ENCODE measurements around the gene CROCC. TPM values are rescaled to one million over a fixed set of nuclear protein-coding genes. Genes with fewer than 3 reads are reported as not detected.
"Not testable (repeated sequence)": the region's sequence is repeated elsewhere in the genome, so short reads cannot be mapped to it uniquely, and the experiment has no call there.

CROCC gene
- total RNA-seq, 6 experiments from 2014 or later = 6.5 to 12.7 (median 9.4) TPM

DNA sequence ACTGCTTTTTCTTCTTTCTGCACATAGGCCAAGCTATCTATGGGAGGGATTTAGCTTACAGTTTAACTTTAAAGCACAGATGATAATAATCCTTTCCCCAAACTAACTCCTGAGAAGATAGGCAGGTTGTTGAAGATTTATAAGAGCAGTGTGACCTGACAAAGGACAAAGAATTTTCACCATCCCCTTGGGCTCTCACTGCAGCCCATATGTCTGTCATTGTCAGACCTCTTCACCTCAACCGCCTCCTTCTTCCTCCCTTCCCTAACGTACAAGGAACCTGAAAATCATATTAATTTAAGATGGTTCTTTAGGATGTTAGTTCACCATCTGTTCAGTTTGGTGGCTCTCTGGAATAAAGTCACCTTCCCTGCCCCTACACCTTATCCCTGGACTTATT lies 21.0 kb upstream of the CROCC start:
- Histone ChIP-seq H3K36me3 (no peaks in the 10 kb centered on the region), H3K4me3 (no peak overlapping the region), H3K27me3 (no peaks in the 10 kb centered on the region), H3K4me1 (peaks cover 0 to 3% (median 0%) of the 10 kb centered on the region in 4 donors), H3K27ac (no peak overlapping the region), H3K9me3 (no peaks in the 10 kb centered on the region)
- ATAC-seq = no peak
- WGBS (ENCODE audit: insufficient coverage, low coverage, low lambda C conversion rate, missing lambda C conversion rate) = 50% methylated on average over 2 of the region's 2 CpGs
- intact Hi-C loops (cut with DNase I) = no loop called here
- TF ChIP-seq, protein P1, sequence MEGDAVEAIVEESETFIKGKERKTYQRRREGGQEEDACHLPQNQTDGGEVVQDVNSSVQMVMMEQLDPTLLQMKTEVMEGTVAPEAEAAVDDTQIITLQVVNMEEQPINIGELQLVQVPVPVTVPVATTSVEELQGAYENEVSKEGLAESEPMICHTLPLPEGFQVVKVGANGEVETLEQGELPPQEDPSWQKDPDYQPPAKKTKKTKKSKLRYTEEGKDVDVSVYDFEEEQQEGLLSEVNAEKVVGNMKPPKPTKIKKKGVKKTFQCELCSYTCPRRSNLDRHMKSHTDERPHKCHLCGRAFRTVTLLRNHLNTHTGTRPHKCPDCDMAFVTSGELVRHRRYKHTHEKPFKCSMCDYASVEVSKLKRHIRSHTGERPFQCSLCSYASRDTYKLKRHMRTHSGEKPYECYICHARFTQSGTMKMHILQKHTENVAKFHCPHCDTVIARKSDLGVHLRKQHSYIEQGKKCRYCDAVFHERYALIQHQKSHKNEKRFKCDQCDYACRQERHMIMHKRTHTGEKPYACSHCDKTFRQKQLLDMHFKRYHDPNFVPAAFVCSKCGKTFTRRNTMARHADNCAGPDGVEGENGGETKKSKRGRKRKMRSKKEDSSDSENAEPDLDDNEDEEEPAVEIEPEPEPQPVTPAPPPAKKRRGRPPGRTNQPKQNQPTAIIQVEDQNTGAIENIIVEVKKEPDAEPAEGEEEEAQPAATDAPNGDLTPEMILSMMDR (IDR thresholded peaks at IDR 0.05) = peak in 1 of 4 donors; percentile 15
- no peak for TF ChIP-seq POLR2A (IDR thresholded peaks at IDR 0.05)
- no peak for DNase-seq

DNA sequence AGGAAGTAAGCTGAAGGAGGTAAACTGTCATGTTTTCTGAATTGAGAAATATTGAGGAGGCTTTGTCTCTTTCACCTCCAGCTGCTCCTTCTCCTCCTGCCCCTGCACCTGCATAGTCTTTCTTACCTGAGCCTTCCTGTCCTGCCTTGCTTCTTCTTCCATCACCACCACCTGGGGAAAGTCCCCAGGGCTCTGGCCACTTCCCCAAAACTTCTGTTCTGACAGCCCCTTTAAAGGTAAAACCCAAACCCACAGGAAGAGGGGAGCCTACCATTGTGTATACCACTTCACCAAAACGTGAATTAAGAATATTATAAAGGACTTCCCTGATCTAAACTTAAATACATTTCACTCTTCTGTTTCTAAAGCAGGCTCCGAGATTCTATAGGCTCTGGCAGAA lies 20.4 kb upstream of the CROCC start:
- intact Hi-C loops (cut with DNase I) = not testable (repeated sequence)

GRCh38 chr1:16903054-16903453 lies 18.7 kb upstream of the CROCC start:
- WGBS (ENCODE audit: insufficient coverage, low coverage, low lambda C conversion rate, missing lambda C conversion rate) = 66% methylated on average over 2 of the region's 2 CpGs
- Histone ChIP-seq H3K4me1 (peaks cover 0 to 3% (median 0%) of the 10 kb centered on the region in 4 donors), H3K36me3 (no peaks in the 10 kb centered on the region), H3K27me3 (no peaks in the 10 kb centered on the region), H3K9me3 (no peaks in the 10 kb centered on the region), H3K27ac (no peak overlapping the region), H3K4me3 (peak overlapping the region in 1 of 3 donors; percentile 49)
- DNase-seq (no peak), ATAC-seq (no peak)
- intact Hi-C loops (cut with DNase I) = no loop called here
- TF ChIP-seq, protein P1 (IDR thresholded peaks at IDR 0.05) = no peak
- TF ChIP-seq POLR2A (IDR thresholded peaks at IDR 0.05) = no peak

More for the DNA sequence above, 20.4 kb upstream of the CROCC start:
- H3K27me3 ChIP-seq, H3K4me1 ChIP-seq, ATAC-seq, H3K27ac ChIP-seq, DNase-seq, H3K9me3 ChIP-seq, H3K36me3 ChIP-seq, H3K4me3 ChIP-seq: not testable (repeated sequence)
- WGBS (ENCODE audit: insufficient coverage, low coverage, low lambda C conversion rate, missing lambda C conversion rate) = 25% methylated on average over 2 of the region's 2 CpGs

DNA sequence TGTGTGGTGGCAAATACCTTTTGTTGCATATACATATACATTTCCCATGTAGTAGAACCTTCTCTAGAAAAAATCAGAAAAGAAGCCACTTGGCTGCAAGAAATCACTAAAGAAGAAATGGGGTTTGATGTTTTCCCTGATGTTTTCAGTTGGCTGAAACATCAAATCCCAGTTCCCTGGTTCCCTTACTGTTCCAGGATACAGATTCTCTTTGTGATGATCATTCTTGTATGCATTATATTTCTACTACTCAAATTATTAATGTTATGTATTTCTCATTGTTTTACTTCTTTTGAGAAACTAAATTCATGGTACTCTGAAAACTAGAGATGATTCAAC lies 18.3 kb upstream of the CROCC start:
- intact Hi-C loops (cut with DNase I) = no loop called here
- Histone ChIP-seq H3K36me3 (no peaks in the 10 kb centered on the region), H3K4me1 (peaks cover 0 to 3% (median 0%) of the 10 kb centered on the region in 4 donors), H3K27me3 (no peaks in the 10 kb centered on the region), H3K9me3 (no peaks in the 10 kb centered on the region), H3K27ac (peak overlapping the region; percentile 97 to 99 (median 99)), H3K4me3 (peak overlapping the region; percentile 49 to 51 (median 49))
- TF ChIP-seq, protein P1 (IDR thresholded peaks at IDR 0.05) = no peak
- TF ChIP-seq POLR2A (IDR thresholded peaks at IDR 0.05) = no peak
- DNase-seq (no peak), ATAC-seq (no peak)

- H3K36me3 ChIP-seq = no peaks in the 10 kb centered on the region
- TF ChIP-seq, protein P1 (IDR thresholded peaks at IDR 0.05) = no peak
- TF ChIP-seq POLR2A (IDR thresholded peaks at IDR 0.05) = no peak
- H3K27me3 ChIP-seq = no peaks in the 10 kb centered on the region
- peak overlapping the region; percentile 97 to 99 (median 99) for H3K27ac ChIP-seq
- peak overlapping the region; percentile 49 to 51 (median 49) for H3K4me3 ChIP-seq
- peak; percentile 98 to 99 (median 99) for ATAC-seq
- peaks cover 0 to 3% (median 0%) of the 10 kb centered on the region in 4 donors for H3K4me1 ChIP-seq
- peak; percentile 97 to 100 (median 98) for DNase-seq
- no peaks in the 10 kb centered on the region for H3K9me3 ChIP-seq
- intact Hi-C loops (cut with DNase I) = no loop called here
- under 1% methylated on average over 27 of the region's 27 CpGs for WGBS (ENCODE audit: insufficient coverage, low coverage, low lambda C conversion rate, missing lambda C conversion rate)
Measured at GRCh38 chr1:16904560-16905109, 17.1 kb upstream of the CROCC start.
